Subcutaneous adipose tissue (tissue), 4 donors: ENCODE results near the gene ACD. TPM values are rescaled to one million over a fixed set of nuclear protein-coding genes. Genes with fewer than 3 reads are reported as not detected.

Experiments
- CTCF ChIP-seq: fragments of 450-650 bp; IDR thresholded peaks from one replicate; pipeline ENCODE4 v1.5.1; 2016; ENCODE audit warnings: low read depth, mild to moderate bottlenecking, control low read depth, antibody characterized with exemption, moderate library complexity
- total RNA-seq, 4 donors: library from RNA; depleted of rRNA; stranded (reverse); fragments of >200 nt; gene quantifications; one replicate each; pipeline ENCODE4 v1.1.0, GENCODE V29; 2016

ACD gene
- total RNA-seq, 4 donors from 2014 or later: 8.0 to 19.2 (median 14.9) TPM

DNA sequence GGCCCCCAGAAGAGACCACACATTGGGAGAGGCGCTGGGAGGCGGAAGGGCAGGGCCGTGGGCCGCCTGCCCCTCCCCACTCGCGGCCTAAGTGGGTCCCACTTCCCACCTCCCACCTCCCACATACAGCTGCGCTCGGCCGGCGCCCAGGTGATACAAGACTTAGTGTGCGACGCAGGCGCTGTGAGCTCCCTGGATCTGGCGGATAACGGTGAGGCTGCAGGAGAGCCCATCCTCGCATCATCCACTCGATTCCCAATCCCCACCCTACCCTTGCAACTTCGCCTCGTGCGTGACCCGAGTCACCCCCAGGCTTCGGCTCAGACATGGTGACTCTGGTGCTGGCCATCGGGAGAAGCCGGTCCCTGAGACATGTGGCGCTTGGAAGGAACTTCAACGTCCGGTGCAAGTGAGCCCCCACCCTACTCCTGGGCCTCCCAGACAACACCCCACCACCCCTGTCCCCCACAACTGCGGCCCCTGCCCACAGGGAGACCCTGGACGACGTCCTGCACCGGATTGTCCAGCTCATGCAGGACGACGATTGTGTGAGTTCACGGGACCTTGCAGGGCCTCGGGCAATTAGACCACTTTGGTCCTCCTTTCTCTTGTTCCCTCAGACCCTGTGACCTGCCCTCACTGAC, 11.2 kb downstream of the ACD start:
- TF ChIP-seq CTCF: no peak

GRCh38 chr16:67648088-67648763, 11.8 kb downstream of the ACD start:
- no peak for TF ChIP-seq CTCF

- TF ChIP-seq CTCF: no peak
Measured at GRCh38 chr16:67647681-67648080, 12.4 kb downstream of the ACD start.

- no peak for TF ChIP-seq CTCF
Measured at GRCh38 chr16:67647111-67647651, 12.9 kb downstream of the ACD start.

GRCh38 chr16:67645397-67646121, 14.5 kb downstream of the ACD start:
- TF ChIP-seq CTCF: no peak

- no peak for TF ChIP-seq CTCF
Measured at GRCh38 chr16:67644038-67644437, 16.0 kb downstream of the ACD start.
